GM12891 (cell line): ENCODE measurements around the gene CD99.

Source experiments
- PAX5 ChIP-seq: IDR thresholded peaks from 2 replicates; pipeline ENCODE4 v1.6.1; 2011; ENCODE audit warnings: low read length, moderate library complexity, mild to moderate bottlenecking; ENCODE audit not compliant: insufficient read depth, severe bottlenecking
- POLR2A ChIP-seq: IDR thresholded peaks from 2 replicates; pipeline ENCODE4 v1.6.1; 2011; ENCODE audit warnings: low read depth, low read length, control low read depth
- POLR2AphosphoS5 ChIP-seq: IDR thresholded peaks from 2 replicates; pipeline ENCODE4 v1.6.1; 2011; ENCODE audit warnings: low read depth, low read length, control low read depth
- POU2F2 ChIP-seq: IDR thresholded peaks from 2 replicates; pipeline ENCODE4 v1.6.1; 2011; ENCODE audit warnings: low read depth, mild to moderate bottlenecking, control low read depth, low read length, moderate library complexity
- TAF1 ChIP-seq: IDR thresholded peaks from 2 replicates; pipeline ENCODE4 v1.6.1; 2011; ENCODE audit warnings: low read depth, low read length, control low read depth

- no peak for TF ChIP-seq POLR2A
- no peak for TF ChIP-seq TAF1
- no peak for TF ChIP-seq PAX5
- TF ChIP-seq POLR2AphosphoS5, result no peak
- no peak for TF ChIP-seq POU2F2
These were observed 92.9 kb downstream of the CD99 start for GRCh38 chrX:2784026-2784425.
